Urothelium cell line (cell line): Measurements from ENCODE around the gene TTLL11.
"Not testable (repeated sequence)": the region's sequence is repeated elsewhere in the genome, so short reads cannot be mapped to it uniquely, and the experiment has no call there.

Source experiments
- DNase-seq: peaks from one replicate; pipeline ENCODE4 v3.0.0; 2011; ENCODE audit warnings: low spot score, mixed read lengths
- FAIRE-seq: peaks from 2 replicates; lab custom pipeline; 2011; peaks lifted over from hg19 to GRCh38; lab: Jason Lieb, UNC

Gene TTLL11

DNA sequence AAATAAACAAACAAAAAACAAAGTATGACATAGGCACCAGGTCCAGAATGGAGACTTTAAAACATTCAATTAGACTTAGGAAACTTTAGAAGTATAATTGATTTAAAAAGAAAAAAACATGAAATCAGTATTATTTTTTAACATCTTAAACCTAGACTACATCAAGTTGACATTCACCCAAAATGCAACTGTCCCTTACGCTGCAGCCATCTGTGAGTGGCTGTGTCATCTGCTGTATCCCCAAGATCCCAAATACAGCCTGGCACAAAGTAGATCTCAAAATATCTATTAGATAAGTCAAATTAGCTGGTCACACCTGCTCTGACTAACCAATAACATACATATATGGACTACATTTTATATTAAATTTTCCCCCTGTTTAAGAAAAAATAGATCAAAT is 7.8 kb downstream of the TTLL11 start:
- FAIRE-seq (no peak), DNase-seq (no peak)

DNA sequence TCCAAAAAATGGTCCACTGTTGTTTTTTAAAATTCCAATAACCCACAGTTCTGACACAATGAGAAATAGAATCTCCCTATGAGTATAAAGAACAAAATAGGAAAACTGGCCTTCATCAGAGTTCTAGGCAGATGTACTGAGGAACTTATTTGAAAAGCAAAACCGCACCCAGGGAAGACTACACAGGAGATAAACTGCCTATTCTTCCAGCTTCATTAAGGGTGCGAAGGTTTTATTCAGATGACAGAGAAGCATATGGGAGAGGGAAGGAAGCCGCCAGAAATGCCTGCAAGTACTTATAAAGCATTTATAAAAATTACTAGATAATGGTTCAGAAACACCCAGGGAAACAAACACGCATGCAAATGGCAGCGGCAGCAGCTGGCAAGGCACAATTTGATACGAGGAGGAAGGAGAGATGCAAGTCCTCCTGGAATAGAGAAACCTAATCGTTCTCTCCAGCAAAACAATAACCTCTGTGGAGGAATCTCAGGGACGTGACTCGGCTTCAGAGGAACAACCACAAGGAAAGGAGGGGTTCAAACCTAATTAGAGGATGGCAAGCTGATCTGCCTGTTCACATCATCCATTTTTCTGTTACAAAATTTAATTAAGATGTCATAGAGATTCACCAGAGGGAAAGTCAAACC is 9.0 kb downstream of the TTLL11 start:
- FAIRE-seq, result no peak
- no peak for DNase-seq

DNA sequence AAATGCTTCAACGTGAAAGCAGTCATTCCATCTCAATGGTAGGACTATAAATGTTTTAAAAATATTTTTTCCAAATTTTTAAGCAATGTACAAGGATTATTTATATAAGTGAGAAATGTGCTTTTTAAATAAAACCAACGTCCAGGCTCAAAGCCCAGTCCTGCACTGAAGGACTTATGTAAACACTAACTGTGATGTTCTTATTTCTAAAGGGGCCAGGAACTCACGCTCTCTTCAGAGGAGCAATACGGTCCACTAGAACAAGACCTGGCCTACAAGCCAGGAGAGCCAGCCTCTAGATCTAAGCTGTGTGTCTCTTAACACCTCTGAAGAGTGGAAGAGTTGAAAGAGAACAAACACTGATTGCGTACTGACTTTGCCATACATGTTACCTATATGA is 12.1 kb downstream of the TTLL11 start:
- DNase-seq (no peak), FAIRE-seq (no peak)

DNA sequence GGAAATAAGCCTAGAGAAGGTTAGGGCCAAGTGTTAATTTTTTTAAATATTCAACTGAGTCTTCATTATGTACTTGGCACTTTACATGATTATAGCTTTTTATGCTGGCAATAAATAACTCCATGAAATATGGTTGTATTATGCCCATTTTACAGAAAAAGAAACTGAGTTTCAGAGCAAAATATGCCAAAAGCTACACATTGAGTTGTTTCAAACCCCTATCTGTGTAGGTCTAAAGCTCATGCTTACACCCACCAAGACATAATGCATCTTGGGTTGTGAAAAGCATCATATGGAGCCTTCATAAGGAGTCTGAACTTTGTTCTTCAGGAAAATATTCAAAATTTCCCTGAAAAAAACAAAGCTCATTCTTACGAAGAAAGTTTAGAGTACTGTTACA is 14.6 kb downstream of the TTLL11 start:
- FAIRE-seq, result no peak
- no peak for DNase-seq

DNA sequence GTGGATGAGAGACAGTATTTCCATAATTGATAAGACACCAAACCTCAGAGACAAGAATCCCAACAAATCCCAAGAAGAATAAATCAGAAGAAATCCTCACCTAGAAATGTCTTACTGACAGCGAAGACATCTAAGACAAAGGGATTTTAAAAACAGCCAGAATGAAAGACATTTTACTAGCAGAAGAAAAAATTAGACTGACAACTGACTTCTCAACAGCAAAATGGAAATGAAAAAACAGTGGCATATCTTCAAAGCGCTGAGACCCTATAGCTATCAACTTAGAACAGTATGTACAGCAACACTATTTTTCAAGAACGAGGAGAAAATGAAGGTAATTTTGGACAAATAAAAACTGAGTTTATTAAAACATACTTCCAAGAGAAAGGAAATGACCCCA is 16.3 kb downstream of the TTLL11 start:
- DNase-seq (no peak), FAIRE-seq (no peak)

DNA sequence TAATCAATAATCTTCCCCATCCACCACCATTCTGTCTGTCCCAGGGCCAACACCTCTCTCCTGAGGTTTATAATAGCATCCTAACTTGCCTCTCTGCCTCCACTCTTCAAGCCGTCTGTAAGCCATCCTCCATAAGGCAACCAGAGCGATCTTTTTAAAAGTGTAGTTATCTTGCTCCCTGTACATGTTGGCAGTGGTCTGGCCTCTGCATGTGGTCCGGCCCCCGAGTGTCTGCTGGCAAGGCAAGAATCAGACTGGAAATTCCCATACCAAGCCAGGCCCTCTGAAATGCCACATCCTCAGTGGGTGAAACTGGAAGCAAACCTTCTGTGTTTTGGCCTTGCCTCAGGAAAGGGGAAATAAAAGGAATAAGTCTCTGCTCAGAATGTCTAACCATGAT is 17.0 kb downstream of the TTLL11 start:
- no peak for FAIRE-seq
- no peak for DNase-seq

DNA sequence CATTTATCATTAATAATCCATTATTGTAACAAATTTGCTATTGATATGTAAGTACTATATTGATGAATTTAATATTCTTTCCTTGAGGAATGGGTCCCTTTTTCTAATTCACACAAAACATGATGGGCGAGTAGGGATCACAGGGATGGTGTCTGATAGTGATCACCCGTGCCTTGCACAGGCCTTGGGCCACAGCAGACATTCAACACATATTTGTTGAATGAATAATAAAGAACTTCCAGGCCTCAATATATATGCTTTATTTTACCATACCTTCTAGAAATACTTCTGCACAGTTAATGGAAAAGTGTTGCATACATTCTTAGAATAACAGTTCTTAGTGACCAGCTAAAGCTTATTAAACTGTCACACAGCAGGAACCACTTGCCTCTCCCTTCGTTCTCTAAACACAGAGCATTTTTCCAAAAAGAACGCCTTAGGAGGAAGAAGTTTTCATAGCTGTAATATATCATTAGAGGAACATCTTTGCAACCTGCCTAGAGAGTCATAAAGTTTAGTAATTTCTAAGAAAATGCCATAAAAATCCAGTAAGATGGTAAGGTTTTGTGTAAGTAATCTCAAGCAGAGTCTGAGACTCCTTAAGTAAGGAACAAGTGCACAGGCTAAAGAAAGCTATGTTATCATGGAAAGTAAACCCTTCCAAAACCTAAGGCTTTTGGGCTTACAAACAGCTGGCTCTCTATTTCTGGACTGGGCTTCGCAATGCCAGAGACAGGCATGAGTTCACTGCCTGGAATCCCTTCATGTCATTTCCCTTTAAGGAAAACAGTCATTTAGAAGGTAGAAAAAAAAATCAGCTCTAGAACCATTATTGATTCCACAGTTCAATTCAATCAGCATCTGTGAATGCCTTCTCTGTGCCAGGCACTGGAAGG is 17.7 kb downstream of the TTLL11 start:
- no peak for FAIRE-seq
- DNase-seq, result no peak

DNA sequence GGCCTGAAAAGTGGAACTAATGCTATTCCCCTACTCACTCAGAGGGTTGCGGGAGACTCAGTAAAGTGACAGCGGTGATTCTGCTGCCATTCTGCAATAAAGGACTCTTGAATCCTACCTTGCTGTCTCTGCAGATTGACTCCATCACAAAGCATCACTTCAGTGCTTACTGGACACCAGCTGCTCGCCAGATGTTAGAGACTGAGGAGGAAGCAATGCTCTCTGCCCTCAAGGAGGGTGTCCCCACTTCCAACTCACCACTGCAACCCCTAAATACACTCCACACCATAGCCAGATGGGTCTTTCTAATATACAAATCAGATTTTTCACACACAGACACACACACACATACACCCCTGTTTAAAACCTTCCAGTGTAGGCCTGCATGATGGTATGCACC is 21.4 kb downstream of the TTLL11 start:
- no peak for FAIRE-seq
- DNase-seq, result no peak

DNA sequence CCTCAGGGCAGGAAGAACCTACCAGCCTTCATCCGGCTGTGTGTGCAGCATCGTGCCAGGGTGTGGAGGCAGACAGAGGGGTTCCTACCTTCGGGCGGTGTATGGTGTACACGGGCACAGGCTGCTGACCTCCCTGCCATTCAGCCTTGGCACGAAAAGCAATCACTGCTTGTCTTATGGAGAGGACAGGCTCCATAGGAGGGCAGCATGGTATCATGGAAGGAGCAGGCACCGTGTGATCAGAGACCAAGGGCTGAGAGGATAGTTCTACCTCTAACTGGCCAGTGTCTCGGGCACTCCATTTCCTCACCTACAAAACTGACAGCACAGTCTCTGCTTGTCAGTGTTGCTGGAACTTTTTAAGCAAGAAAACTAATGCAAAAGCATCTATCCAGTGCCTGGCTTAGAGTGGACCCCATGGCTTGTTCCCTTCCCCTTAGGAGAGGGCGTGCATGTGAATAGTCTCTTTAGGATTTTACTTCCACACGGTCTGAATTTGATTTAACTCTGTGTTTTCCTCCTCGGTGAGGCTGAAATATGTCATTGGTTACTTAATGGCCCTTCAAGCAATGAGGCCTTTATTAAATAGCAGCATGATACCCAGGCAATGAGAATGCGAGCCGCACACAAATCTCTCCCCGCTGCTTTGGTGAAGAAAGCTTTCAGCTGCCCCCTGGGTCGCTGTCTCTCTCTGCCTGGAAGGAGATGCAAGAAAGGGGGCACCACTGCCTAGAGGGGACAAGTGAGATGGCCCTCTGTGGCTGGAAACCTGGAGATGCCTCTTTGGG is 22.2 kb downstream of the TTLL11 start:
- DNase-seq, result no peak
- no peak for FAIRE-seq

DNA sequence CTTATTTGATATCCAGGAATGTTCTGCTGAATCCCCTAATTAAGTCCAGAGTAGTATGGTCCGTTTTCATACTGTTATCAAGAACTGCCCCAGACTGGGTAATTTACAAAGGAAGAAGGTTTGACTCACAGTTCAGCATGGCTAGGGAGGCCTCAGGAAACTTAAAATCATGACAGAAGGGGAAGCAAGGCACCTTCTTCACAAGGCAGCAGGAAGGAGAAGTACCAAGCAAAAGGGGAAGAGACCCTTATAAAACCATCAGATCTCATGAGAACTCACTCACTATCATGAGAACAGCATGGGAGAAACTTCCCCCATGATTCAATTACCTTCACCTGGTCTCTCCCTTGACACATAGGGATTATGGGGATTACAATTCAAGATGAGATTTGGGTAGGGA is 26.4 kb downstream of the TTLL11 start:
- not testable (repeated sequence) for FAIRE-seq

DNA sequence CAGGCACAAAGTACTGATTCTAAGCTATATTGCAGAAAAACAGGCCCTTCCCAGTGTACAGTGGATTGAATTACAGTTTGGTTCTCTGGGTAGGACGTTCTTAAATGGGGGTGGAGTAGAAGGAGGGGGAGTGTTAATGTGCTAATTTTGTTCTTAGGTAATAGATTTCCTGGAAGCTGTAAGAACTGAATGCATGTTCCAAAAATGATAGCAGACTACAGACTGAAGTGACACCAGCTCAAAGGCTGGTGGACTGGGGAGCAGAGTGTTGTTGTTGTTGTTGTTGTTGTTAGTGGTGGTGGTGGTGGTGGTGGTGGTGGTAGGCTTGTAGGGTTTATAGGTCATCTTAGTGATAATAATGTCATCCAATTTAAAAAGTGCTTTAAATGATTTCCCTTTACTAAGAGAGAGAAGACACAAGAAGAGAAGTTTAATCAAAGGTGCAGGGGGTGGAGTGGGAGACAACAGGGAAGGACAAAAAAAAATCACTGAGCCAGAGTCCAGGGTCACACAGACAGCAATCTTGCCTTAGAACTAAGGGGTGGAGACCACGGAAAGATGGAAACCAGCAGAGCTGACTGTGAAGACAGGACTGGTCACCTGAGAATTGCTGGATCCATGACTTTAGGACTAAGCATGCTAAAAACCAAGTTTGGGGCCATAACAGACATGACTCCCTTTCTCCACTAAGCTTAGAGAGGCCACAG is 27.0 kb downstream of the TTLL11 start:
- FAIRE-seq (no peak), DNase-seq (no peak)

More for the DNA sequence above, 26.4 kb downstream of the TTLL11 start:
- not testable (repeated sequence) for DNase-seq

DNA sequence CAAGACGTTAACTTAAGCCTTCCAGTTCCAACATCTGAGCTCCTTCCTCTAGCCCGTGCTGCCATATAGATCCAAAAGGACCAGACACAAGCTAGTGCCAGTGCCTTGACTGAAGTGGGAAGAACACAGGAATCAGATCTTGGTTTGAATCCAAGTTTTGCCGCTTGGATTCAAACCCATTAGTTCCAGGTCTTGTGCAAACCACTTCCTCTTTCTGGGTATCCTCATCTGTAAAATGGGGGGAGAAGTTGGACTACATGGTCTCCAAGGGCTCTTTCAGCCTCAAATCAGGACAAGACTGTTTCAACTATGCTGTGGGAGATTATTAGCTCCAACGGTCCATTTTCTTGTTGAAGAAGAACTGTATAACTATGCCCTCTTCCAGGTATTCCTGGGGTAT is 32.6 kb downstream of the TTLL11 start:
- FAIRE-seq (no peak), DNase-seq (no peak)

DNA sequence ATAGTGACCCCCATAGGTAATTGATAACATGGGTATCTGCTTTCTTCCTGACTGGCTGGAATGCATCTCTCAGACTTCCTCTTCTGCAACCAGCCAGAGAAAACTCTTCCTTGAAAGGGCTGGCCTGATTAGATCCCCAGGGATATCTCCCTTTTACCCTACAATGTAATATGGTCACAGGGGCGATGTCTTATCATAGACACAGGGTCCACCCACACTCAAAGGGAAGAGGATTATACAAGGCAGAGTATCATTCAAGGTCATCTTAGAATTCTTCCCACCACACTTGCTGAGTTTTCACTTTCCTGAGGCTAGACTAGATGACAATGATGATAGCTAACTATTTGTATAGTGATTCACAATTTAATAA is 33.2 kb downstream of the TTLL11 start:
- DNase-seq, result no peak
- FAIRE-seq, result no peak

DNA sequence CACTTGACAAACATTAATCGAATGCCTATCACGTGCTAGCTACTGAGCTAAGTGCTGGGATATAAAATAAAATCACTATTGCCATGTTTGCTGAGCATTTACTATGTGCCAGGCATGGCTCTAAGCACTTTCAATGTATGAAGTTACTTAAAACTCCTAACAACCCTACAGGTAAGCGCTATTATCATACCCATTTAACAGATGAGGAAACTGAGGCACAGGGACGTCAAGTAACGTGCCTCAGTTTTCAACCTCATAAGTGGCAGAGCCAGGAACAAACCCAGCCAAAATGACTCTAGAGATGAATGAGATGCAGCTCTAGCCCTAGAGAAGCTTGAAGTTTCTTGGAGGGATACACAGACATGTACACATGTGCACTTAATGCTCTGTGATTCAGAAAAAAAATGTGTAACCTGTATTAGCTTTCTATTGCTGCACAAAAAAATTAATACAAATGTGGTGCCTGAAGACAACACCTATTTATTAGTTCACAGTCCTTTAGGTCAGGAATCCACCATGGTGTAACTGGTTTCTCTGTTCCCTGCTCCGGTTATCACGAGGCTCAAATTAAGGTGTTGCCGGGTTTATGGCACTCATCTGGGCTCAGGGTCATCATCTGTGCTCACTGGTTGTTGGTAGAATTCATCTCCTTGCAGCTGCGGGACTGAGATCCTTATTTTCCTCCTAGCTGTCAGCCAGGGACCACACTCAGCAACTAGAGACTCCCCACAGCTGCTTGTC is 33.7 kb downstream of the TTLL11 start:
- FAIRE-seq, result no peak
- no peak for DNase-seq

DNA sequence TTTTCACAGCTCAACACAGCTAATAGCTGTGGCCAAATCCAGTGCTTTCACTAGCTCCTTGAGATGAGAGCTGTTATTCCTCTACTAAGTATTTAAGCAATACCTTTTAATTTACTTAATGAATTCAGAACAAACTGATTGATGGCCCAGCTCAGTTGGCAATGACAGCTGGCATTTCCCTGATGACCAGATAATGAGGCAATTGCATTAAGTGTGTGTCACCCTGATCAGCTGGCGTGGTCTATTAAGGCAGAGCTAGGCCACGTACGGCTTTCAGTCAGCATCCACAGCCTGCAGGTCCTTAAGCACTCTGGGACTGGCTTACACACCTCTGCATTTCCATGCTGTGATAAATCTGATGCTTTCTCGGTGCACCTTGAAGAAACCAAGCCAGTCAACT is 34.4 kb downstream of the TTLL11 start:
- DNase-seq (no peak), FAIRE-seq (no peak)

DNA sequence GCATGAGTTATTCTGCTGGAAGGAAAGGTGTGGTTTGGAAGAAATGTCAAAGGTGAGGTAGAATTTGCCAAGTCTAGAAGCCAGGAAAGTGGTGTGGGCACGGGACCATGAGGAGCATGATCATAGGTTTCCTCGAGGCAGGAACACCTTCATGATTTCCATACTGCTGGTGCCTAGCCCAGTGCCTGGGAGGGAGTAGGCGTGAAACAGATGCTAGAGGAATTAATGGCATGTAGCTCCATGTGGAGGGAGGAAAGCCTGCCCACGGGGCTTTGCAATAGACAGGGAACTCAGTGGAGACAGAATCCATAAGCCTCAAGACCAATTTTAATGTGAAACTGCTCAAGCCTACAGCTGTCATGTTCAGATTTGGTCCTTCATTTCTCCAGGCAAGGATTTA is 35.1 kb downstream of the TTLL11 start:
- FAIRE-seq (no peak), DNase-seq (no peak)

DNA sequence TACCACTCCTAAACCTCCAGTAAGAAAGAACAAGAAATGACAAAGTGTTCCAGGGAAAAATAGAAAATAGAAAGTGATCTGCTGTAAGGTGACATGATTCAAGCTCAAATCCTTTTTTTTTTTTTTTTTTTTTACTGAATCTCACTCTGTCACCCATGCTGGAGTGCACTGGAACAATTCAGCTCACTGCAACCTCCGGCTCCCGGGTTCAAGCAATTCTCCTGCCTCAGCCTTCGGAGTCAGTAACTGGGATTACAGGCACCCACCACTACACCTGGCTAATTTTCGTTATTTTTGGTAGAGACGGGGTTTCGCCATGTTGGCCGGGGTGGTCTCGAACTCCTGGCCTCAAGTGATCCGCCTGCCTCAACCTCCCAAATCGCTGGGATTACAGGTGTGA is 35.9 kb downstream of the TTLL11 start:
- no peak for FAIRE-seq

DNA sequence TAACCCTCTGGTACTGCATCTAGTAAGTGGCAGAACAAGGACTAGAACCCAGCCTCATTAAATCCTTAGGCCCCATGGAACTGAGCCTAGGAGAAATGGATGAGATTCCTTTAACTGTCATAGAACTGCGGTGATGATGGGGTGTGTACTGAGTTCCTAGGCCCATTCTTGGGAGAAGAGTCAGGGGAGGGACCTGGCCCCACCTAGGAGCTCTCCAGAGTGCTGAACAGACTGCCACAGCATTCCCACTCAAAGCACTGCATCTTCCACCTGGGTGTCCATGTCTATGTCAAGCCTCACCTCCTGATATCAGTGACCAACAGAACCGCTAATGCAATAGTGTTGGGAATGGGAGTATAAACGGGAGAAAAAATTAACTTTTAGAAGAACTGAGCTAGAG is 36.6 kb downstream of the TTLL11 start:
- peak; percentile 68 for DNase-seq

More for the DNA sequence above, 35.9 kb downstream of the TTLL11 start:
- no peak for DNase-seq

DNA sequence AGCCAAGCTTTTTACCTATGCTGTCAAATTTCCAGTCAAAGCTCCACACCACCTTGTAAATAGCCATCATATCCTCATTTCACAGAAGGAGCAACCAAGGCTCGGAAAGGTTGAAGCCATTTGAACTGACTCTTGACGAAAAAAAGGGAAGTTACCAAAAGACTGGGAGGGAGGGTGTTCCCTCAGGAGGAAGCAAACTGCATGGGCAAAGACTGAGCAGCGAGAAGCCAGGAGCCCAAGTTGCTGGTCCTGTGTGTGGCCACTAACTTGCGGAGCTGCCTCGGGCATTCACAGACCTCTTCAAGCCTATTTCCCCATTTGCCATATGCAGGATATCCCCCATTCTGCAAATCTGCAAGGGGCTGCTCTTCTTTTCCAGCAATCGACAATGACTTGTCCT is 37.4 kb downstream of the TTLL11 start:
- FAIRE-seq (no peak), DNase-seq (no peak)

More for the DNA sequence above, 36.6 kb downstream of the TTLL11 start:
- no peak for FAIRE-seq
